Endothelial cell of umbilical vein (primary cell): ENCODE measurements around the gene STARD9. TPM values are rescaled to one million over a fixed set of nuclear protein-coding genes. Genes with fewer than 3 reads are reported as not detected.

Experiments used
- BruUV-seq: library from RNA; stranded (reverse); fragments of 400-500 nt; replicated peaks from 2 replicates; lab custom pipeline; 2021; lab: Mats Ljungman, UMichigan
- CTCF ChIA-PET: fragments of 300-600, 350-600 bp; sonication (Branson Sonifier 250); formaldehyde crosslinking; loops from one replicate; lab custom pipeline; 2021; ENCODE audit warnings: antibody characterized with exemption, inconsistent platforms; lab: Charles Lee
- POLR2A ChIA-PET: fragments of 300-600, 350-600 bp; sonication (Branson Sonifier 250); formaldehyde crosslinking; loops from one replicate; lab custom pipeline; 2021; ENCODE audit warnings: antibody characterized with exemption, inconsistent platforms; lab: Charles Lee
- DNase-seq: peaks from one replicate; pipeline ENCODE4 v3.0.0-alpha.2; 2011; ENCODE audit warnings: low read depth, low spot score
- FAIRE-seq: peaks from 2 replicates; lab custom pipeline; 2011; peaks lifted over from hg19 to GRCh38; lab: Jason Lieb, UNC
- H2AFZ ChIP-seq: 2 replicates; pipeline ENCODE4 v1.6.0; 2012; ENCODE audit warnings: low read depth, low read length, control low read depth, inconsistent platforms
- H3K27ac ChIP-seq: 2 replicates; pipeline ENCODE4 v1.5.1; 2011; ENCODE audit warnings: low read depth, mild to moderate bottlenecking, control low read depth, low read length, moderate library complexity; ENCODE audit not compliant: insufficient read depth
- H3K27me3 ChIP-seq, 2 experiments: 2 replicates each; pipeline versions ENCODE4 v1.6.0 to v1.6.1; 2011; ENCODE audit warnings: low read length in 2 of 2, mixed read lengths in 1 of 2; ENCODE audit not compliant: control insufficient read depth in 2 of 2, insufficient read depth in 2 of 2
- H3K36me3 ChIP-seq, 2 experiments: 2 replicates in 1 of 2; 3 replicates in 1 of 2; pipeline ENCODE4 v1.5.1; 2011; ENCODE audit warnings: low read length in 2 of 2, mild to moderate bottlenecking in 1 of 2, moderate library complexity in 1 of 2; ENCODE audit not compliant: control insufficient read depth in 2 of 2, insufficient read depth in 2 of 2; ENCODE audit errors: extremely low read depth in 1 of 2
- H3K4me1 ChIP-seq: 3 replicates; pipeline ENCODE4 v1.5.1; 2011; ENCODE audit warnings: mild to moderate bottlenecking, low read length; ENCODE audit not compliant: control insufficient read depth, insufficient read depth; ENCODE audit errors: extremely low read depth
- H3K4me2 ChIP-seq: 2 replicates; pipeline ENCODE4 v1.6.1; 2011; ENCODE audit warnings: low read length, control low read depth, mixed read lengths; ENCODE audit not compliant: insufficient read depth
- H3K4me3 ChIP-seq, 3 experiments: fragments of 200-600 bp in 1 of 3; sonication (generic), shearing (Covaris generic) in 1 of 3; replicated peaks in 1 of 3; 2 replicates each; pipeline ENCODE4 v1.5.1; 2011 to 2016; ENCODE audit warnings: control low read depth in 3 of 3, low read length in 3 of 3, mild to moderate bottlenecking in 2 of 3, inconsistent platforms in 1 of 3, low read depth in 1 of 3, moderate library complexity in 1 of 3; ENCODE audit not compliant: insufficient read depth in 1 of 3
- H3K79me2 ChIP-seq: 2 replicates; pipeline ENCODE4 v1.6.0; 2012; ENCODE audit warnings: low read length, inconsistent platforms; ENCODE audit not compliant: control insufficient read depth, insufficient read depth
- H3K9ac ChIP-seq: replicated peaks from 2 replicates; pipeline ENCODE3; 2011; ENCODE audit warnings: low read length, control low read depth; ENCODE audit not compliant: insufficient read depth; ENCODE audit errors: extremely low read depth
- H3K9me1 ChIP-seq: replicated peaks from 3 replicates; pipeline ENCODE4 v1.6.0; 2011; ENCODE audit warnings: mild to moderate bottlenecking, low read length; ENCODE audit not compliant: control insufficient read depth, insufficient read depth; ENCODE audit errors: extremely low read depth
- H3K9me3 ChIP-seq: replicated peaks from 2 replicates; pipeline ENCODE4 v1.5.1; 2012; ENCODE audit warnings: low read length, inconsistent platforms; ENCODE audit not compliant: control insufficient read depth, insufficient read depth
- H4K20me1 ChIP-seq: replicated peaks from 2 replicates; pipeline ENCODE3; 2011; ENCODE audit warnings: mild to moderate bottlenecking, low read length; ENCODE audit not compliant: control insufficient read depth, insufficient read depth; ENCODE audit errors: extremely low read depth
- EZH2 ChIP-seq: IDR thresholded peaks from 2 replicates; pipeline ENCODE4 v1.6.1; 2012; ENCODE audit warnings: borderline replicate concordance, low read depth, mild to moderate bottlenecking, moderate library complexity, low read length, inconsistent platforms; ENCODE audit not compliant: severe bottlenecking
- FOS ChIP-seq: IDR thresholded peaks from 2 replicates; pipeline ENCODE4 v1.6.1; 2011; ENCODE audit warnings: mild to moderate bottlenecking, low read length, moderate library complexity, borderline replicate concordance; ENCODE audit not compliant: insufficient read depth
- GATA2 ChIP-seq: IDR thresholded peaks from 2 replicates; pipeline ENCODE4 v1.7.0; 2011; ENCODE audit warnings: low read depth, mild to moderate bottlenecking, moderate library complexity, mixed read lengths, low read length; ENCODE audit not compliant: insufficient read length, insufficient read depth
- JUN ChIP-seq: IDR thresholded peaks from 2 replicates; pipeline ENCODE4 v1.6.1; 2011; ENCODE audit warnings: borderline replicate concordance, low read depth; ENCODE audit not compliant: insufficient read length, insufficient read depth
- MYC ChIP-seq: IDR thresholded peaks from one replicate; pipeline ENCODE4 v1.6.1; 2011; ENCODE audit warnings: mild to moderate bottlenecking, low read depth, low read length
- POLR2A ChIP-seq: IDR thresholded peaks from 2 replicates; pipeline ENCODE4 v1.6.1; 2012; ENCODE audit warnings: low read depth, mild to moderate bottlenecking, control low read depth, low read length
- POLR2AphosphoS5 ChIP-seq: IDR thresholded peaks from 2 replicates; pipeline ENCODE4 v1.6.1; 2012; ENCODE audit warnings: low read depth, mild to moderate bottlenecking, control low read depth, low read length, moderate library complexity; ENCODE audit not compliant: insufficient read depth
- dilution Hi-C: fragments of 300-500 bp; cut with MboI; formaldehyde crosslinking; loops from one replicate; pipeline ENCODE4 v1.15.0; 2019; ENCODE audit warnings: low sequenced_read_pairs; ENCODE audit not compliant: extremely low pct_ligation_motif_present
- intact Hi-C: fragments of 100-400 bp; cut with micrococcal nuclease; formaldehyde crosslinking; loops from one replicate; pipeline ENCODE4 v1.10.0; 2022
- polyA plus RNA-seq, 4 experiments: library from polyadenylated mRNA; depleted of rRNA in 3 of 4; stranded (reverse) in 3 of 4; unstranded in 1 of 4; fragments of >200 nt; gene quantifications; 2 replicates each; pipeline versions ENCODE4 v1.2.1 to v1.2.3, GENCODE V29; 2011 to 2012; ENCODE audit warnings: missing spikeins in 1 of 4
- total RNA-seq: library from RNA; stranded (reverse); gene quantifications from 2 replicates; pipeline ENCODE4 v1.2.3, GENCODE V29; 2021
- TF ChIP-seq, protein P1 (sequence below): IDR thresholded peaks from 2 replicates; pipeline ENCODE4 v1.6.1; 2011; ENCODE audit not compliant: insufficient read depth, insufficient read length
- TF ChIP-seq, protein P2 (sequence below), 2 donors: IDR thresholded peaks; 1 replicate in 1 of 2; 2 replicates in 1 of 2; pipeline ENCODE4 v1.5.1; 2011; ENCODE audit warnings: low read length in 2 of 2, mild to moderate bottlenecking in 2 of 2, moderate library complexity in 2 of 2, control low read depth in 1 of 2, inconsistent platforms in 1 of 2, low read depth in 1 of 2; ENCODE audit not compliant: insufficient read depth in 1 of 2; ENCODE audit errors: extremely low read depth in 1 of 2

STARD9 gene
- total and polyA plus RNA-seq, 2 donors (not counting 3 experiments of a cell fraction or from before 2014, with no cell fraction given): 4.6 to 17.5 TPM

DNA sequence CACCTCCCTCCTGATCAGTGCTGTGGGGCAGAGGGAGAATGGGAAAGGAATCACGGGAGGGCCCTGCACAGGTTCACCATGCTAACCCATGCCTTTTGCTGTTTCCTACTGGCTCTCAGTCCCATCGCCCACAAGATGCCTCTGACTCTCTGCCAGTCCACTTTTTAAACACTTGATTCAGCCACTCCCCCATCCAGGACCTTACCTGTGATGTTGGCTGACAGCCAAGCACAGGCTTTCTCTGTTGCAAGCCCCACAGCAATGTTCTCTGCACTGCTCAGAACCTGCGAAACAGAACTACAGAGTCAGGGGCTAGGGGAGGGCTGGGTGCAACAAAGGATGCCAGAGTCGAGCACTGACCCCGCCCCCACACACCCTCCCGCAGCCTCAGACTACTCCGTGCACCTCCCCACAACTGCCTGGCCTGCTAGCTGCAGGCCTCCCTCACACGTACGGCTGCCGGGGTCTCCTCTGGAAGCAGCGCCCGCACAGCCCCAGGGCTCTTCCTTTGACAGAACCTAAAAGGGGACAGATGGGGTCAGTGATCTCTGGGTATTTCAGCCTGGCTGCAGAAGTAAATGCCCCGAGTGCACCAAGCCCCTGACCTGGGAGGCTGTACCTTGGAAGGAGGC, 152.5 kb downstream of the STARD9 start:
- dilution Hi-C loops (no loop called here), intact Hi-C loops (no loop called here)
- H3K4me3 ChIP-seq: no peak overlapping the region
- H3K27me3 ChIP-seq: no peaks in the 10 kb centered on the region
- H3K9ac ChIP-seq: no peak overlapping the region
- no TSS peak for BruUV-seq
- ChIA-PET POLR2A (no interaction called here), CTCF (interaction anchor here (1.3 kb wide), 1 partner anchor 198 kb away, joined by 7 read pairs; no protein-coding TSS in a partner anchor)
- H3K4me2 ChIP-seq: no peak overlapping the region
- no peak for DNase-seq
- H4K20me1 ChIP-seq: no peaks in the 10 kb centered on the region
- H3K9me3 ChIP-seq: no peaks in the 10 kb centered on the region
- H3K27ac ChIP-seq: no peak overlapping the region
- H3K9me1 ChIP-seq: no peaks in the 10 kb centered on the region
- no peak overlapping the region for H2AFZ ChIP-seq
- FAIRE-seq: no peak
- TF ChIP-seq, protein P1, sequence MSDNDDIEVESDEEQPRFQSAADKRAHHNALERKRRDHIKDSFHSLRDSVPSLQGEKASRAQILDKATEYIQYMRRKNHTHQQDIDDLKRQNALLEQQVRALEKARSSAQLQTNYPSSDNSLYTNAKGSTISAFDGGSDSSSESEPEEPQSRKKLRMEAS: no peak
- TF ChIP-seq MYC (no peak), EZH2 (no peak), JUN (no peak), FOS (no peak), POLR2AphosphoS5 (no peak), POLR2A (no peak), GATA2 (no peak)
- TF ChIP-seq, protein P2, sequence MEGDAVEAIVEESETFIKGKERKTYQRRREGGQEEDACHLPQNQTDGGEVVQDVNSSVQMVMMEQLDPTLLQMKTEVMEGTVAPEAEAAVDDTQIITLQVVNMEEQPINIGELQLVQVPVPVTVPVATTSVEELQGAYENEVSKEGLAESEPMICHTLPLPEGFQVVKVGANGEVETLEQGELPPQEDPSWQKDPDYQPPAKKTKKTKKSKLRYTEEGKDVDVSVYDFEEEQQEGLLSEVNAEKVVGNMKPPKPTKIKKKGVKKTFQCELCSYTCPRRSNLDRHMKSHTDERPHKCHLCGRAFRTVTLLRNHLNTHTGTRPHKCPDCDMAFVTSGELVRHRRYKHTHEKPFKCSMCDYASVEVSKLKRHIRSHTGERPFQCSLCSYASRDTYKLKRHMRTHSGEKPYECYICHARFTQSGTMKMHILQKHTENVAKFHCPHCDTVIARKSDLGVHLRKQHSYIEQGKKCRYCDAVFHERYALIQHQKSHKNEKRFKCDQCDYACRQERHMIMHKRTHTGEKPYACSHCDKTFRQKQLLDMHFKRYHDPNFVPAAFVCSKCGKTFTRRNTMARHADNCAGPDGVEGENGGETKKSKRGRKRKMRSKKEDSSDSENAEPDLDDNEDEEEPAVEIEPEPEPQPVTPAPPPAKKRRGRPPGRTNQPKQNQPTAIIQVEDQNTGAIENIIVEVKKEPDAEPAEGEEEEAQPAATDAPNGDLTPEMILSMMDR (IDR thresholded peaks at IDR 0.05; ENCODE audit: extremely low read depth in 1 of 2, insufficient read depth in 1 of 2, low read depth in 1 of 2, low read length in 2 of 2): no peak
- H3K36me3 ChIP-seq: peaks cover 26 to 70% of the 10 kb centered on the region in 2 experiments
- no peaks in the 10 kb centered on the region for H3K4me1 ChIP-seq
- no peaks in the 10 kb centered on the region for H3K79me2 ChIP-seq
